ENCODE results near the gene AK8.

Gene AK8

DNA sequence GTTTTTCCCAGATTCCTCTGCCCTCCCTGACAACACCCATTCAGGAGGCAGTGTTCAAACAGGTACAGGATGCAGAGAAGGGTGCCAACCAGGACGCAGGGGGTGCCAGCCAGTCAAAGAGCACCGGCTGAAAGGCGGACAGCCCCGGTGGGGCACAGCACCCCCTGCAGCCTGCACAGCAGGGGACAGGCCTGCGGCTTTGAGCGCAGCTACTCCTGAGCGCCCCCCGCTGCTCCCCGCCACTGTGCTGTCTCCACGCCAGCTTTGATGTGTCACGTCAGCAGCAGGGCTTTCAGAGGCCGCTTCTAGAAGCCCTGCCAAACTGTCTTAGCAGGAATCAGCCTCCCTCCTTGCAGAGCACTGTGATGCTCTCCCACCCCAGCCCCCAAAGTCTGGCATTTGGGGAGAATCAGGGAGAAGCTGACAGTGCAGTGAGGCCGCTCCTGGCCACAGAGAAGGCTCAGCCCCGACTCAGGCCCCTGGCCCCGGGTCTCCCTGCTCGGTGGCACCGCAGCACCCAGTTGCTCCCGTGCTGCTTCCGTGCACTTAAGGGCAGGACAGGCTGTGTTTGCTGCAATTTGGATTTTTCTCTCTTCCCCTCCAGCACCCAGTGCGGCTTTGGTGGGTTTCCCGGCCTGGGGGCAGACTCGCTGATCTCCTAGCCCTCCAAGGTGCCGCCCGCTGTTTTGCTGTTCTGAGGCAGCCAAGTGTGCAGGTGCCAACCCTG is 20.3 kb downstream of the AK8 start:
- DNase-seq (ENCODE audit: low spot score) = peak; percentile 58

GRCh38 chr9:132857031-132857430 is 21.1 kb downstream of the AK8 start:
- DNase-seq (ENCODE audit: low spot score) = no peak

GRCh38 chr9:132855904-132856303 is 22.2 kb downstream of the AK8 start:
- DNase-seq (ENCODE audit: low spot score) = no peak

- no peak for DNase-seq (ENCODE audit: low spot score)
Observed at GRCh38 chr9:132854832-132855231, 23.3 kb downstream of the AK8 start.

DNA sequence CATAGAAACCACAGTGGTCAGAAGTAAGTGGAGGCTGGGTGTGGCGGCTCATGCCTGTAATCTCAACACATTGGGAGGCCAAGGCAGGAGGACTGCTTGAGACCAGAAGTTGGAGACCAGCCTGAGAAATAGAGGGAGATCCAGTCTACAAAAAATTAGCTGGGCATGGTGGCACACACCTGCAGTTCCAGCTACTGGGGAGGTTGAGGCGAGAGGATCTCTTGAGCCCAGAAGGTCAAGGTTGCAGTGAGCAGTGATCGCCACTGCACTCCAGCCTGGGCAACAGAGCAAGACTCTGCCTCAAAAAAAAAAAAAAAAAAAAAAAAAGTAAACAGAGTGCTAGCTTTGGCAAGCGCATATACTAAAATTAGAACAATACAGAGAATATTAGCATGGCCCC is 24.6 kb downstream of the AK8 start:
- no peak for DNase-seq (ENCODE audit: low spot score)

- DNase-seq (ENCODE audit: low spot score) = no peak
Observed at GRCh38 chr9:132849185-132849706, 28.8 kb downstream of the AK8 start.

DNA sequence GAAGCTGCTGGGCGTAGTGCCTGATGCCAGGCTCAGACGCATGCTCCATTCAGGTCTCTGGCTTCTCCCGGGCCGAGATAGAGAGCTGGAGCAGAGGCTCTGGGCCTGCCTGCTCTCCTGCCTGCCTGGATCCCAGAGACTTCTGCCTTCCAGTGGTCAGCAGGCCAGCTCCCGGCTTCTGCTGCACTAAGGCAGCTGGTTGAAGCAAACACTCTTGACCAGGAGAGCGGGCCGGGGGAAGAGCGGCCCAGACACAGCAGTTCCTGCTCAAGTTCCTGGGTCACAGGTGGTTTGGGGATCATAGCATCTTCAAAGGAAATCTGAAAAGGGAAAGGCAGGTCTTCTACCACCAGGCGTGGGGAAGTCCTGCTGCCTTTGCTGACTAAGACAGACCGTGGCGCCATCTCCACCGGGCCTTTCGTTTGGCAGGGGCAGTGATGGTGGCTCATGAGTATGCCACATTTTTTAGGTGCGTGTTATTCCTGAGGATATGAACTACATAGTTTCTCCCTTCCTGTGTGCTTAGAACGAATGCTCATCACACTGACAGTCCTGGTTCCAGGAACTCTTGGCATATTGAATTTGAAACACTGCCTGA is 31.1 kb downstream of the AK8 start:
- DNase-seq (ENCODE audit: low spot score) = no peak

DNA sequence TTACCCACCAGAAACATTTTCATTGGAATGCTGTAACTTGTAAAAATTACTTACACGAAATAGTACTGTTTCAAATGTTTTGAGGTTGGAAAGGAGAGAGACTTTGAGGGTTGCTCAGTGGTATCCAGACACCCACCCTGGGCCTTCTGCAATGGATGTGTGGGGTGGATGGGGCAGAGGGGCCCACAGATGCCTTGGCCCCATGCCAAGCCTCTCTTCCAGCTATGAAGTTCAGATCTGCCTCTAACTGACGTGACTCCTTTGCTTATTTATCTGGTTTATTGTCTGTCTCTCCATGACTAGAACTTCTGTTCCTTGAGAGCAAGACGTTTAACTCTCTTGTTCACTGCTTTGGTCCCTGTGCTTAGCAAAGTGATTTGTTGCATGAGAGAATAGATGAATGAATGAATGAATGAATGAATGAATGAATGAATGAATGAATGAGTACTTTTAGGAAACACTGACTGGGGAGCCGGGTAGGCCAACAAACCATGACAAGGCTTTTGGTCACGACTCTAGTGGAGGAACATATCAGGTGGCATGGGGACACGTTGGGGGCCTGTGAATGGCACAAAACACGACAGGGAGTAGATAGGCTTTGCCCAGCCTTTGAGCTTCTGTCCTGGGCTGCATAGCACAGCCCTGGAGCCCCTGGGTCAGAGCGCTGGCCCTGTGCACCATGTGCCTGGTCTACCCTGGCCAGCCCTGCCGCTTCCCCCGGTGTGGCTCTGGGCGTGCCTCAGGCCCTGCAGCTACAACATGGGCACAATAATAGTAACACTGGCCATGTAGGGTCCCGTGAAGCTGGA is 31.8 kb downstream of the AK8 start:
- no peak for DNase-seq (ENCODE audit: low spot score)

DNA sequence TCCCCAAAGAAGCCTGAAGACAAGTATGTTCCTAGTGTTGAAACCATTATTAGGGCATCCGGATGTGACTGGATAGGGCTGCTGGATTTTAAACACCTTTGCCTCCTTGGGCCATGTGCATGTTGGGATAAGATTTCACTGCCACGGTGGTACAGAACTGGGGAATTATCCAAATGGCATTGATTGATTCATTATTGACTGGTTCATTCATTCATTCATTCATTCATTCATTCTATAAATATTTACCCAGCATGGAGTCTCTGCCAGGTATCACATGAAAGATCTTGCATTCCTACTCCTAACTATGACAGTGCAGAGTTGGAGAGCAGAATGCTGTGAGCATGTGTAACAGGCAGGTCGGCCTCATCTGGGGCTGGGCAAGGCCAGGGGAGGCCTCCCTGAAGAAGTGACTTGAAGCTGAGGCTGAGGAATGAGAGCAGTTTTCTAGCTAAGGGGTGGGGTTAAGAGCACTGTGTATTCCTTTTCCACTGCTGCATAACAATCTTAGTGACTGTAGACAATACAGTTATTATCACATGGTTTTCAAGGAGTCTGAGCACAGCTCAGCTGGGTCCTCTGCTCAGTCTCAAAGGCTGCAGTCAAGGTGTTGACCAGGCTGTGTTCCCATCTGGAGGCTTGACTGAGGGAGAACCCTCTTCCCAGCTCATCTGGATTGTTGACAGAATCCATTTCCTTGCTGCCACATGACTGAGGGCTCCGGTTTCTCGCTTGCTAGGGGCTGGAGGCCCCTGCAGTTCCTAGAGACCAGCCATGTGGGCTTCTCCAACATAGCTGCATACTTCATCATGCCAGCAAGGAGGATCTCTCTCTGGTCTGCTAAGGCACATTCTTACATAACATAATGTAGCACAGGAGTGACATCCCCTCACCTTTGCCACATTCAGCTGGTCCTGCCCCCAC is 35.7 kb downstream of the AK8 start:
- no peak for DNase-seq (ENCODE audit: low spot score)

DNA sequence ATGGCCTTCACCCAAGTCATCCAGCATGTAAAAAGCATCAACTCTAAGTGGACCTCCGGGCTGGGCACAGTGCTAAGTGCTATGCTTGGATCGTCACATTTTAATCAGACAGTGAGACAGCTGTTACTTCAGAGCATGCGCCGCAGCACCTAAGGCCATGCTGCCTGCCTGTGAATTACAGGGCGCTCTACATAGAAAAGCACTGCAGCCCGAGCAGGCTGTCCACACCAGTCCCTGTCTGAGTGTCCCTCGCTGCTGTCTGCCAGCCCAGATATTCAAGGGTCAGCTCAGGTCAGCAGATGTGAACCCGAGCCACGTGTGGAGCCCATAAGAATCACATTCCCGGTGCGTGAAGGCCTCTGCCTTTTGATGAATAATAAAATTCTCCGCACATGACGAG is 37.1 kb downstream of the AK8 start:
- no peak for DNase-seq (ENCODE audit: low spot score)

DNA sequence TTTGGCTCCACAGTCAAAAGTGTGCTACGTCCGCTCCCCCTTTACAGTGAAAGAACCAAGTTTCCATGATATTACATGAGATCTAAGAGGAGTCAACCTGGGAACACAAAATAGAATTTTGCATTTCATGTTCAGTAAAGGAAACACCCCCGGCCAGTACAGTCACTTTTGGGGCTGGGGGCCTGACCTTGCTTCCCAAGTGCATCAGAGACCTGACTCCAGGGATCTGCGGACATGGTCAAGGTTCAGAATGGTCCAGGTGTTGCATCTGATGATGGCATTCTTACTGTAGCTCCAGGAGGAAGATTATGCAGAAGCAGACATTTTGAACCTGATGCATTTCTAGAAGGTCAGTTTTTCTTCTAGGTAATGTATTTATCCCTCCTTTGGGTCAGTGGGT is 39.8 kb downstream of the AK8 start:
- no peak for DNase-seq (ENCODE audit: low spot score)

DNA sequence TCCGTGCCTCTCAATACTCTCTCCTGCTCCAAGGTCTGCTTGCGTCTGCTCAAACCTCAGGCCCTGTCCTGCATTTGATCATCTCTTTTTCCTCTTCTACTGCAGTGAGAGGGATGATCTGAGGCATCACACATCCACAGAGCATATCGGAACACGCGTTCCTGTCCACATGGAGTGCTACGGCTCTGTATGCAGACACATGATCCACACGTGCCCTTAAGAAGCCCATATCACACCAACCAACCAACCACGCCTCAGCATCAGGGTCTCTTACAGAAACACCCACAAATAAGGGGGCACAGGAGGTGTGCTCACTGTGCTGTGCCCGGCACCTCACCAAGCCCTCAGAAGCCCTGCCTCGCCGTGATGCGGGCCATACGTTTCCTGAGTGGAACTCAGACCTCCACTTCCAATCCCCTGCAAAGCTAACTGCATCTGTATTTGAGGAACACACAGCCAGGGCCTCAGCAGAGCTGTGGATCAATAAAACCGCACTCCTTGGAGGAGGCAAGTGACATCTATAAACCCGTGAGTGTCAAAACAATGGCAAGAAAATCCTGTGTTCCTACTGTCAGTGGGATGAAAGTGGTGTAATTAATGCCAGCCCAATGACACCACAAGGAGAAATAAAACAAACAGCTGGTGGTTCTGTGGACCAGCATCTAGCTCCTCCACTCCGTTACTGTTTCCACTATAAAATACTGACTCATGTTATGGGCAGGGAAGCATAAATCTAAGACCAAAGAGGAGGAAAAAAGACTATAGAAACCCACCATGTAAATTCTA is 40.4 kb downstream of the AK8 start:
- no peak for DNase-seq (ENCODE audit: low spot score)

GRCh38 chr9:132834343-132834742 is 43.7 kb downstream of the AK8 start:
- no peak for DNase-seq (ENCODE audit: low spot score)

DNA sequence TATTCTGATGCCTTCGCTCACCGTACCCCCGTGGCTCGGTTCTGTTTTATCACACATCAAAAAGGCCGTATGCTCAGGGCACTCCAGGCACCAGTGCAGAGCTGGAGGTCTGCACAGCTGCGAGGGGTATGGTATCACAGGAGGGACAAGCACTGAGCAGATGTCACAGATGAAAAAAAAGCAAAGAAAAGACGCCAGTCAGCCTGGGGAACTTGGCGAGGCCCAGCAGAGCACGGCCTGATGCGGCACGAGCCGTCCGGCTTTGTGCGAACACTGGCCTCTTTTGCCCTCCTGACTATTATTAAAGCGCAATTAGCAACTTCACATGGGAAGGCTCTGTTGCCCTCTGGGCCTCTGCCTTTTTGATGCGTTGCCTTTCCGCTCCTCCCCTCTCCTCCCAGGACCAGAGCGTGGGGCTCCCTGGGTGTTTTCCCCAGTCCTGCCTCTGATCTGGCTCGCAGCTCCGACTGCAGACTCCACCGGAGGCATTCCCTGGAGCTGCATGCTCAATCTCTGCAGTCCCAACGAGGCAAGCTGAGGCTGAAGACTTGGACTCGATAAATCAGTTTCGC is 44.4 kb downstream of the AK8 start:
- no peak for DNase-seq (ENCODE audit: low spot score)

DNA sequence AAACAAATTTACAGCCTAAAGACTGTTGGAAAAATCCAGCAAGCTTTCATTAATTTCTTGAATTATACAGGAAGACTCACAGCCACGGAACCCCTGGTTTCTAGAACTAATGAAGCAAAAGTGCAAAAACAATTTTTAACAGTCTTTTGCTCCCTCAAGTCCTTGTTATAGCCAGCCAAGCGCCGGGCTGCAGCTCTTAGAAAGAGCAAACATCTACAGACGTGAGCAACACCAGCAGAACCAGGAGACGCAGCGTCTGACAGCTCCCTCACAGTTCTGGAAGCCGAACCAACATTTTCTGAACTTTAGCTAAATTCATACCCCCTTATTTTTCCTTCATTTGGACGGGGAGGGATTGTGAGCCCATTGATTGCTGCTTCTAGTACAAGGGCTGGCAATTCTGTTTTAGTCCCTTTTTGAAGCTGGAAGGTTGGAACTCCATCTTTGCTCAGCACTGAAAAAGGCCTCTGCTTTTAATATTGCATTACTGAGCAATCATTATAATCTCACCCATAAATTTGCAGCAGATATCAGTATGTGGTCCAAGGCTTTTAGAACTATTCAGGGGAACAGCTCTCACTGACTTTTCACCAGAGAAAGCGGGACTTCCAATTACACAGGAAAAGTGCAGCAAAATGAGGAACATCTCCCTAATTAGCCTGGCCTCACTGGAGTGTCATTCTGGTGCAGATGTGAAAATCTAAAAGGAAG is 45.8 kb downstream of the AK8 start:
- no peak for DNase-seq (ENCODE audit: low spot score)

DNA sequence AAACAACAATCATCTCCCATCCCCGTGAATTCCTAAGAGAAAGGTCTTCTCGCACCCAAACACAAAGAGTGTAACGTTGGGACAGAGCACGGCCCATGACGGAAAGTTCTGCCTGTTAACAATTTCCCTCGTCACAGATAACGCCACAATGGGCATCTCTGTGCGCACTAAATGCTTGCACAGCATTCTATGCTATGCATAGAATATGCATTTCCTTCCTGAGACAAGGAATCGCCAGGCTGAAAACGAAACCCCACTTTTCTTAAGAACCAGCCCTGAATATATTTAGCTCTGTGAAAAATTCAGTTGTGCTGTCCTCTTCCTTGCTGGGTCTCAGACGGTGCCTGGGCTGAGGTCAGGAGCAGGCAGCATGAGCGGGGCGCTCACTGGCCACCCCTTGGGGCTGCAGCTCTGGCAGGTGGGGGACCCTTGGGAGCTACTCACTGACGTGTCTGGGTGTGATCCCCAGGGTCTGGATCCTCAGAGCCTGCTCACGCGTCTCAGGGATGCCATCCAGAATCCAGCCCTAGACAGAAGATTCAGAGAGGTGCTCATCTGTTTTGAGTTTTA is 49.8 kb downstream of the AK8 start:
- no peak for DNase-seq (ENCODE audit: low spot score)

- DNase-seq (ENCODE audit: low spot score) = no peak
Observed at GRCh38 chr9:132827366-132827765, 50.7 kb downstream of the AK8 start.

DNA sequence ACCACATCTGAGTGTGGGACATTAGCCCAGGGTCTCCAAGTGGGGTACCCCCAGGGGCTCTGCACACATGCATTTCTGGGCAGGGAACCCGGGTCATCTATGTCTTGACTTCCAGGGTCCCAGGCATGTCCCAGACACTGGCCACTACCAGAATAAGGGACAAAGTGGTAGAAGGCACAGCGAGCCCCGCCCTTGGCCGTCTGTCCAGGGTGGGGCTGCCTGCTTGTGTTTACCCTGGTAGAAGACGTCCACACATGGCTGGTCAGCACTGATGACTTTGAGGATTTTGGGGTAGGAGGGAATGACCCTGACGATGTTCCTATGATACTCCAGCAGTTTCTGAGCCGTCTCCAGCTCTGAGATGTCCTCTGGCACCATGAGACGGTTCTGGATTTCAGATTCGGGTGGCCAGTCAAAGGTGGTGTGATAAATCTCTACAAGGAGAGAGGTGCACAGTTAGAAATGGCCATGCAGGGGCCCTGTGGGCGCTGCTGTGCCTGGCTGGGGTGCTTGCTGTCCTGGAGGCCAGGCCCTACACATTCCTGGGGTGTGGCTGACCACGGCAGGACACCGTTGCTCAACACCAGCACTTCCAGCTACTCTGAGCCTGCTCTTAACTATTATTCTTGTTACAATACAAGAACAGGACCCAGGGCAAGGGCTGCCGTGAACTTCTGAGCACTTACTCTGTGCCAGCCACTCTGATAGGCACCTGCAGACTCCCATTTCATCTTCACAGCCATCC is 51.3 kb downstream of the AK8 start:
- DNase-seq (ENCODE audit: low spot score) = no peak

DNA sequence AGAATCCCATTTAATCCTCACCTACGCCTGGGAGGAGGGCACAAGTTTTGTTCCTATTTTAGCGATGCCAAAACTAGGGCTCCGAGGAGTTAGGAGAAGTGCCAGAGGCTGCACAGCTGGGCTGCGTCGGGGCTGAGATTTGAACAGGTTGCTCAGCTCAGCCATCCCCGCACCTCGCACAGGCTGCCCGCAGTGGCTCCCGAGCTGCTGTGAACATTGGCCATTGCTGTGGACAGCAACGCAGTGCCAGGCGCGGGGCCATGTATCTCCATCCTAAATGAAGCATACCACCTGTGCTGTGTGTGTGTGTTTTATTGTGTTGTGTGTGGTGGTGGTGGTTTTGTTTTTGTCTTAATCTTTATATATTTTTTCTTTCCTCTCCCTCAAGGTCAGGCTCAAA is 52.0 kb downstream of the AK8 start:
- DNase-seq (ENCODE audit: low spot score) = no peak

Measured in ecto neural progenitor cell (in vitro differentiated cells).